Measurements from ENCODE around the gene SESTD1.

SESTD1 gene

DNA sequence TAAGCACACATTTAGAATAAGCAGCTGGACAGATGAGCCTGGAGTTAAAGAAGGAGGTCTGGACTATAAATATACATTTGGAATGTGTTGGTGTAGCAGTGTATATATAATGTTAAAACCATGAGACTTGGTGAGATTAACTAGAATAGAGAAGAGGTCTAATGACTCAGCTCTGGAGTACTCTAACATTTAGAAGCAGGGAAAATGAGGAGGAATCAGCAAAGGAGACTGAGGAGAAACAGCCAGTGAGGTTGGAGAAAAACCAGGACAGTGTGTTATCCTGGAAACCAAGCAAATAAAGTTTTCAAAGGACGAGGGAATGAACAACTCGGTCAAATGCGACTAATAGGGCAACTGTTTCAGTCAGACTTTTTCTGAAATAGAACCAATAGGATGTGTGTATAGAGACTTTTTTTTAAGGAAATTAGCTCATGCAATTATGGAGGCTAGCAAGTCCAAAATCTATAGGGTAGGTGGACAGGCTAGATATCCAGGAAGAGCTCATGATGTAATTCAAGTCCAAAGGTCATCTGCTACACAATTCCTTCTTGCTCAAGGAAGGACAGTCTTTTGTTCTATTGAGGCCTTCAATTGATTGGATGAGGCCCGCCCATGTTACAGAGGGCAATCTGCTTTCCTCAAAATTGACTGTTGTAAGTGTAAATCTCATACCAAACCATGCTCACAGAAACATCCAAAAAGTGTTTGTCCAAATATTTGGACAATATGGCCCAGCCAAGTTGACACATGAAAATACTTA is 10.8 kb upstream of the SESTD1 start:
- H3K4me3 Mint-ChIP-seq = no peak overlapping the region
- H3K27me3 Mint-ChIP-seq (ENCODE audit: low read depth) = peaks cover 17% of the 10 kb centered on the region
- H3K36me3 Mint-ChIP-seq (ENCODE audit: low read depth) = no peaks in the 10 kb centered on the region
- H3K4me1 Mint-ChIP-seq (ENCODE audit: low read depth) = peaks cover 7% of the 10 kb centered on the region
- no peaks in the 10 kb centered on the region for H3K9me3 Mint-ChIP-seq
- no peak overlapping the region for H3K27ac Mint-ChIP-seq

DNA sequence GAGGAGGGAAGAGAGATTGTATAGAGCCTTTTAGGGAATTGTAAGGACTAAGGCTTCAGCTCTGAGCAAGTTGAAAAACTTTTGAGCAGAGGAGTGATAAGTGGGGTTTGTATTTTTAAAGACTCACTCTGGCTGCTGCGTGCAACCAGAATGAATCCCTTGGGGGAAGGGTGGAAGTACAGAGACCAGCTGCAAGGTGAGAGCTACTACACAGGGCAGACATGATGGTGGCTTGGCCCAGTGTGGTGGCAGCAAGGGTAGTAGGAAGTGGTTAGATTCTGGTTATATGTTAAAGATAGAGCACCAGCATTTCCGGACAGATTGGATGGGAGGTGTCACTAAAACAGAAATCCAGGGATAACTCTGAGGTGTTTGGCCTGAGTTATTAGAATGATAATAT is 10.1 kb upstream of the SESTD1 start:
- no peak overlapping the region for H3K27ac Mint-ChIP-seq
- H3K4me1 Mint-ChIP-seq (ENCODE audit: low read depth) = peaks cover 7% of the 10 kb centered on the region
- H3K4me3 Mint-ChIP-seq = no peak overlapping the region
- peaks cover 13% of the 10 kb centered on the region for H3K27me3 Mint-ChIP-seq (ENCODE audit: low read depth)
- no peaks in the 10 kb centered on the region for H3K9me3 Mint-ChIP-seq
- H3K36me3 Mint-ChIP-seq (ENCODE audit: low read depth) = no peaks in the 10 kb centered on the region

DNA sequence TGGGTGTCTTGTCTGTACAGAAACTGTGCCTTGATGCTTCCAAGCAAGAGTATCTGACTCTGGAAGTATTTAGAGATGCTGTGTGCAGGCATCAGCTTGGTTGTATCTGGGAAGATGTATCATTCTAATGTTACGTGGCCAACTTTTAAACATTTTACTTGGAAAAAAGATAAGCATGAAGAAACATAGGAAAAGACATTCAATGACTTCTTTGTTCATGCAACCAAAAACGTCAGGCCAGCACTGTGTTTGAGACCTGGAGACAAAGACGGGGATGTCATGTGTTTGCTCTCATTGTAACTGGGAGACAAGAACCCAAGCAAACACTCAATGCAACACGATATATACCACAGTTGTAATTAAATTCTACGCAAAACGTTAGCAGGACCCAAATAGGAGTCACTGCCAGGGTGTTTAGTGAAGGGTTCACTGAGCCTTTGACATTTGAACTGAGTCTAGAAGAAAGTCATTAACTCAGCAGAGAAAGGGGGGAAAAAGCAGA is 8.9 kb upstream of the SESTD1 start:
- Mint-ChIP-seq H3K9me3 (no peaks in the 10 kb centered on the region), H3K36me3 (ENCODE audit: low read depth) (no peaks in the 10 kb centered on the region), H3K4me3 (no peak overlapping the region), H3K27me3 (ENCODE audit: low read depth) (peaks cover 10% of the 10 kb centered on the region), H3K4me1 (ENCODE audit: low read depth) (peaks cover 7% of the 10 kb centered on the region), H3K27ac (no peak overlapping the region)

DNA sequence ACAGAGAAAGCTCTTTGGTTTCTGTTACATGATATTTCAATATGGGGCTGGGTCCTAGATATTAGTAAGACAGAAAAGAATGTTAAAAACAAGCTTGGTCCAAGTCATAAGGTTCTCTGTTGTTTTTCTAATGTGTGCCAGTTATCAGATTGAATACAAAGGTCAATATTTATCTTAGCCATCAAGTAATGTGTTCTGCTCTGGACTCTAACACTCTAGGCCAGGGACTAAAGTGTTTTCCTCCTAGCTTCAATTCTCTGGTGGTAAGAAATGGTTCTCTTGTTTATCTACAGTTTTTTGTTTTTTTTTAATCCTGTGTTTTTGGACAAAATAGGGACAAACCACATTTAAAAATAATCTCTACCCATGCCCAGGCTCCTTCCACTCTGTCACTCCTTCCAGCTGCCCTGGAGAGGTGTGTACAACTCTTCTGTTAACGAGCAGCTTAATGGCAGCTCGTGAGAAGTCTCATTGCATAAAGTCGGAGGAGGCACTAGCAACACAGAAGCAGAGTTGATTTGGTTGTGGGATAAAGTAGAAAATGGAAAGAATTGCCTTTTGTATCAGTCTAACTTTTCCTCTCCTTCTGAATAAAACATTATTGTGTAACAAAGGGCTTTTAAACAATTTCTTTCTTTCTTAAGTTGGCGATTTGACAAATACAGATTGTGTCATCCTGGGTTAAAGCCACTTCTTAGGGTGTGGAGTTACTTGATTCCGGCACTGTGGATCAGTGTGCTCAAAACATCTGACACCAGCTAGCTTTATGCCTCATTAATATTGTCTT is 8.0 kb upstream of the SESTD1 start:
- no peak overlapping the region for H3K27ac Mint-ChIP-seq
- no peaks in the 10 kb centered on the region for H3K9me3 Mint-ChIP-seq
- peaks cover 7% of the 10 kb centered on the region for H3K4me1 Mint-ChIP-seq (ENCODE audit: low read depth)
- H3K4me3 Mint-ChIP-seq = no peak overlapping the region
- no peaks in the 10 kb centered on the region for H3K36me3 Mint-ChIP-seq (ENCODE audit: low read depth)
- H3K27me3 Mint-ChIP-seq (ENCODE audit: low read depth) = peaks cover 10% of the 10 kb centered on the region

DNA sequence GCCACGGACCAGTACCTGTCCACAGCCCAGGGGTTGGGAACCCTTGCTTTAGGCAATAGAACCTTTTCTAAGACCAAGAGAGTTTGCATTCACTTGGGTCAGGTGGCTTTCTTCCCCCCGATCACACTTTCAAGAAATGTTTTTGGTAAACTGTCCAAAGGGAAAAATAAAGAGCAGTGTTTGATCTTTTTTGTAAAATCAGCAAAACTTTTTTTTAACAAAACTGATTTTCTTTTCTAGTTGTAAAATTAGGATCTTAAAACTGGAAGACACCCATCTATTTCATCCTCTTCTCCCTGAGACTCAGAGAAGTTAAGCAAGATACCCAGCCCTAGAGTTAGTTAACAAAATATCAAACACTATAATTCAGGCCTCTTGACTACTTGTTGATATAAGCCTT is 6.1 kb upstream of the SESTD1 start:
- no peaks in the 10 kb centered on the region for H3K9me3 Mint-ChIP-seq
- no peaks in the 10 kb centered on the region for H3K36me3 Mint-ChIP-seq (ENCODE audit: low read depth)
- peaks cover 10% of the 10 kb centered on the region for H3K4me1 Mint-ChIP-seq (ENCODE audit: low read depth)
- H3K4me3 Mint-ChIP-seq = no peak overlapping the region
- H3K27ac Mint-ChIP-seq = no peak overlapping the region
- peaks cover 23% of the 10 kb centered on the region for H3K27me3 Mint-ChIP-seq (ENCODE audit: low read depth)

DNA sequence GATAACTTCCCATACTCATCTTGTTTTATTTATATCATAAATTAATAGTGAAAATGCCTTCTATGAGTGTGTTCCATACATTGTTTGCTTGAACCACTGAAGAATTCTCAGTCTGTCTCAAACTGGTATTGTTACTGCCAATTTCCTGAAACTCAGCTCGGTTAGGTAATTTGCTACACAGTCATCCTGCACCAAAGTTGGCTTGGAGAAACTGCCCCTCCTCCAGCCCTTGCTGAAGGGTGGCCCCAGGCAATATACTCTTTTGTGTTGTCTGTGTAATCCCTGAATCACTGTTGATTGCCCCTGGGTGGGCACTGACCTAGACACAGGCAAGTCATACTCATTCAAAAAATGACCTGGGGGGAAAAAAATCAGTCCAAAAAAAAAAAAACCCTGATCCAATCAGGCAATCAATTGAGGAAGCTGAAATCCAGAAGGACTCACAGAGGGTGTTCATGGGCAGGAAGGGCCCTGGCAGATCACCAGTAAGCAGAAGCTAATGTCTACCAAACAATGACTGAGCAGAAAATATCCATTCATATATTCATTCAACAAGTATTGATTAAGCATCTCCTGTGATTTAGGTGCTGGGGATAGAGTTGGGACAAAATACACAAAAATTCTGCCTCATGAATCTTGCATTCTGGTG is 3.8 kb upstream of the SESTD1 start:
- H3K4me1 Mint-ChIP-seq (ENCODE audit: low read depth) = peaks cover 9% of the 10 kb centered on the region
- H3K4me3 Mint-ChIP-seq = no peak overlapping the region
- H3K27me3 Mint-ChIP-seq (ENCODE audit: low read depth) = peaks cover 26% of the 10 kb centered on the region
- no peak overlapping the region for H3K27ac Mint-ChIP-seq
- H3K36me3 Mint-ChIP-seq (ENCODE audit: low read depth) = no peaks in the 10 kb centered on the region
- no peaks in the 10 kb centered on the region for H3K9me3 Mint-ChIP-seq

DNA sequence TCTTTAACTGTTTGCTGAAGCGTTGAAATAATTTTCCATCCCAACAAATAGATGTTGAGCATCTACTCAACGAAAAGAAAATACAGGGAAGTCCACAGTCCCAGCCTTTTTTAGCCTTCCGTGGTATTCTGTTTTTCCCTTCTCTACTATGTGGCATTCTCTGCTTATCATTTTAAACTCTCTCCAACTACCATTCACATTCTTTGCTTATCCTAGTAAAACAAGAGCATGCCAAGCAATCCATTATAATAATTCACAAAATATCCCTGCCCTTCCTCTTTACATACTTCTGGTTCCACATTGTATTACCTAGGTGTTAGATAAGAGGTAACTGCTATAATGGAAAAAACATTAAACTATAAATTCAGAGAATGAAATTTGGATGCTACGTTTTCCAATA is 1.6 kb upstream of the SESTD1 start:
- H3K4me3 Mint-ChIP-seq = peak overlapping the region; percentile 60
- no peak overlapping the region for H3K27ac Mint-ChIP-seq
- H3K9me3 Mint-ChIP-seq = peaks cover 6% of the 10 kb centered on the region
- peaks cover 16% of the 10 kb centered on the region for H3K4me1 Mint-ChIP-seq (ENCODE audit: low read depth)
- no peaks in the 10 kb centered on the region for H3K36me3 Mint-ChIP-seq (ENCODE audit: low read depth)
- H3K27me3 Mint-ChIP-seq (ENCODE audit: low read depth) = peaks cover 40% of the 10 kb centered on the region

DNA sequence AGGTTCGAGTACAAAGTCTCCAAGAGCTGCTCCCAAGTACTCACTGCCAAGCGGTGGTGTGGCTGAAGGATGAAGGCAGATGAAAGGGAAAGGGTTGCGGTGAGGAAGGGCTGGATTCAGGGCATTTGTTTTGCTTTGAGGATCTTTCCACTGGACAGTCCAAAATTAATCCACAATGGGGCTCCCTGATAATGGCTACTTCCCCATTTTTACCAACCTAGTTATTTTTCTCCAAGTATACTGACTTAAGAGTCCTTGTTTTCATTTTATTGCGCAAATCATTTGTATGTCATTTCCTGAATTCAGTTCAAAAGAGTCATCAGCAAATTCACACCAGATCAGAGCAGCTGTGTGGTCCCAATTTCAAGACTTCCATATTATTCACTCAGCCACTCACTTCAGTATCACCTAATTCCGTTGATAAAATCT is 464 bp upstream of the SESTD1 start:
- H3K4me3 Mint-ChIP-seq = peak overlapping the region; percentile 60
- H3K36me3 Mint-ChIP-seq (ENCODE audit: low read depth) = no peaks in the 10 kb centered on the region
- H3K27ac Mint-ChIP-seq = no peak overlapping the region
- H3K27me3 Mint-ChIP-seq (ENCODE audit: low read depth) = peaks cover 48% of the 10 kb centered on the region
- H3K4me1 Mint-ChIP-seq (ENCODE audit: low read depth) = peaks cover 18% of the 10 kb centered on the region
- peaks cover 7% of the 10 kb centered on the region for H3K9me3 Mint-ChIP-seq

DNA sequence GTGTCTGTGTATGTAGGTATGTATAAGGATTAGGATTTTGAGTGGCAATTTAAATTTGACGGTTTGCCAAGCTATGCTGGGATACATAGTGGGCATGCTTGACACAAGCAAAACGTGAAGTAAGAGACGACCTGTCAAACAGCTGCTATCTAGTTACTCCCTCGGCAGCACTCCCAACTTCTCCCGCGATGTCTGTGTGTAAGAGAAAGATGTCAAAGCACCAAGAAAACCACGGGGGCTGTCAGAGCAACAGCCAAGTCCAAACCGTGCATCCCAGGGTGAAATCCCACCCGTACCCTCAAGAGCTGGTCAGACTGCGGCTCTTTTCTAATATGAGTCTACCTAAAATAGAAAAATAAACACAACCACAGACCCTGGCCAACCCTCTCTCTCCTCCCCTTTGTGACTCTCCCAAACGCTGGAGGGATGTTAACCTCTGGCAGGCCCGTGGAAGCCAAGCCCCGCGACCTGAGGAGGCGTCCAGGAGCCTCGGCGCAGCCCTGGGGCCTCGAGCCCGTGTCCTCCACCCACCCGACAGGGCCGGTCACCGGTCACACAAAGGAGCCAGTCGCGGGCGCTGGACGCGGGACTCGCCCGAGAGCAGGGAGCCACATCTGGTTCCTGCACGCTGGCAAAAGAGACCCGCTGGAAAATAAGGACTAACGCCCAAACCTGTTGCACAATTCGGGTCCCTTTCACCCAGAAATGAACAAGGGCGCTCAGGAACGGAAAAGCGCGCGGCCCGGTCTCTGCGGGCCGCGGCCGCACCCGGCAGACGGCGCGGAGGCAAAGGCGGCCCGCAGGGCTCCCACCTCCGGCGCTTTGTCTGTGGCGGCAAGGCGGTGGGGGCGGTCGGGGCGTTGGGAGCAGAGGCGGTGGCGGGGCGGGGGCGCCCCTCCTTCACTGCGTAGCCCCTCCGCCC is 925 bp downstream of the SESTD1 start:
- Mint-ChIP-seq H3K4me1 (ENCODE audit: low read depth) (peaks cover 18% of the 10 kb centered on the region), H3K27ac (peak overlapping the region; percentile 61), H3K4me3 (peak overlapping the region; percentile 84), H3K27me3 (ENCODE audit: low read depth) (peaks cover 53% of the 10 kb centered on the region), H3K36me3 (ENCODE audit: low read depth) (no peaks in the 10 kb centered on the region), H3K9me3 (peaks cover 7% of the 10 kb centered on the region)

DNA sequence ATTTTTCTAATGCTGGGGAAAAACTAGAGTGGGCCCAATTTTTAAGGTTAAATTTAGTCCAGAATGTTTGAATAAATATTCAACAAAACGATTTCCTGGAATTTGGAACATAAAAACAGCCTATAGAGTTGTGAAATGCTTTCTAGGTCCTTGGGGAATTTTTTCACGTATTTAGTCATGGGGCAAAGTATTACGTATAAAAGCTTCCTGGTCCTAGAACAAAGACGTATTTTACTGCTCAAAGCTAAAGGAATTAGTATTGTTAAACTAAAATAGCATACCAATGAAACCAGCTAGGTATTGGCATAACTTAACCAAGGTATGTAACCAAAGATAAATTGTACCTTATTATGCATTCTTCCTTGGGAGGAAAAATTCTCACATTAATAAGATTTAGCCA is 1.6 kb downstream of the SESTD1 start:
- Mint-ChIP-seq H3K4me1 (ENCODE audit: low read depth) (peaks cover 18% of the 10 kb centered on the region), H3K9me3 (peaks cover 7% of the 10 kb centered on the region), H3K27ac (no peak overlapping the region), H3K4me3 (peak overlapping the region; percentile 84), H3K27me3 (ENCODE audit: low read depth) (peaks cover 53% of the 10 kb centered on the region), H3K36me3 (ENCODE audit: low read depth) (no peaks in the 10 kb centered on the region)

DNA sequence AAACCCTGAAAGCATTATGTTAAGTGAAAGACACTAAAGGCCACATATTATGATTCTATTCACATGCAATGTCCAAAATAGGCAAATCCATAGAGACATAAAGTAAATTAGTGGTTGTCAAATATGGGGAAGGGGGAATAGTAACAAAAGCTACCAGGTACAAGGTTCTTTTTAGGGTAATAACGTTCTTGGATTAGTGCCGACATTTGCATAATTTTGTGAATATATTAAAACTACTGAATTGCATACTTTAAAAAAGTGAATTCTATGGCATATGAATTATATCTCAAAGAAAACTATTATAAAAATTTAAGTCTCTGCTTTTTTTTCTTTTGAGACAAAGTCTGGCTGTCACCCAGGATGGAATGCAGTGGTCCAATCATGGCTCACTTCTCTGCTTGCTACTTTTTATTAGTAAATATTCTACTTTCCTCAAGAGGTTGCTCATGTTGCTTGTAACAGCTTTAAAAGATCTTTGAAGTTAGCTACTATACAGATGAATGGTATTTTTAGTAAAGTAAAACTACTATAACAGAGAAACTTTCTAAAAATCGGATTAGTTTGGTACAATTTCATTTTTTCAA is 2.5 kb downstream of the SESTD1 start:
- Mint-ChIP-seq H3K27me3 (ENCODE audit: low read depth) (peaks cover 50% of the 10 kb centered on the region), H3K4me3 (no peak overlapping the region), H3K36me3 (ENCODE audit: low read depth) (no peaks in the 10 kb centered on the region), H3K27ac (no peak overlapping the region), H3K4me1 (ENCODE audit: low read depth) (peaks cover 18% of the 10 kb centered on the region), H3K9me3 (peaks cover 7% of the 10 kb centered on the region)

DNA sequence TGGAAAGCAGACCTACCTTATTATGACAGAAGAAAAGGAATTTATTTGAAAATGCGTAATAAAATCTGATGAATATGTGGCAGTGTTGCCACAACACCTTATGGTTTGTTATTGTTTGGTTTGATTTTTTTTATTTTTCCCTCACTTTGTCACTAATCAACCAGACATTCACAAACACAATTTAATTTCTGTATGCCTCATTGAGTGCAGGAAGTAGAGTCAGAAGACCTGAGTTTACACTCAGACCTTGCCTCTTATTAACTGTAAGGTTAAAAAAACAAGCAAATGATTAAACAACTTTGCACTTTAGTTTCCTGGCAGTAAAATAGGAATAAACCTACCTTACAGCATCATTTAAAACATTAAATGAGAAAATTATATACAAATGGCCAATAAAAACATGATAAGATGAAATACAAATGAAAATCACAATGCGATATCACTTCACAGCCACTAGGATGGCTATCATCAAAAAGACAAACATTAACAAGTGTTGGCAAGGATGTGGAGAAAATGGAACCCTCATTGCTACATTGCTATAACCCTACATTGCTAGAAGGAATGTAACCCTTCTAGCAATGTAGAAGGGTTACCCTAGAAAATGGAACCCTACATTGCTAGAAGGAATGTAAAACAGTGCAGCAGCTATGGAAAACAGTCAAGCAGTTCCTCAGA is 3.3 kb downstream of the SESTD1 start:
- H3K4me1 Mint-ChIP-seq (ENCODE audit: low read depth) = peaks cover 18% of the 10 kb centered on the region
- H3K27me3 Mint-ChIP-seq (ENCODE audit: low read depth) = peaks cover 46% of the 10 kb centered on the region

DNA sequence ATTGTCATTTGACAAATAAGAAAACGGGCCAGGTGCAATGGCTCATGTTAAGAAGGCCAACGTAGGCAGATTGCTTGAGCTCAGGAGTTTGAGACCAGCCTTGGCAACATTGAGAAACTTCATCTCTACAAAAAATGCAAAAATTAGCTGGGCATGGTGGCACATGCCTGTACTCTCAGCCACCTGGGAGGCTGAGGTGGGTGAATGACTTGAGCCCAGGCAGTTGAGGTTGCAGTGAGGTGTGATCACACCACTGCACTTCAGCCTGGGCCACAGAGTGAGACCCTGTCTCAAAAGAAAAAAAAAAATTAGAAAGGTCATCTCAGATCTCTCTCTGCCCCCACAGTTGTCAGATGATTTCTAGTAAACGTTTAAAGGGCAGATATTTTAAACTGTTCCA is 4.4 kb downstream of the SESTD1 start:
- peaks cover 35% of the 10 kb centered on the region for H3K27me3 Mint-ChIP-seq (ENCODE audit: low read depth)
- H3K9me3 Mint-ChIP-seq = peaks cover 7% of the 10 kb centered on the region
- H3K4me1 Mint-ChIP-seq (ENCODE audit: low read depth) = peaks cover 15% of the 10 kb centered on the region
- H3K4me3 Mint-ChIP-seq = no peak overlapping the region
- H3K27ac Mint-ChIP-seq = no peak overlapping the region
- no peaks in the 10 kb centered on the region for H3K36me3 Mint-ChIP-seq (ENCODE audit: low read depth)

More for the DNA sequence above, 3.3 kb downstream of the SESTD1 start:
- Mint-ChIP-seq H3K4me3 (no peak overlapping the region), H3K27ac (no peak overlapping the region), H3K36me3 (ENCODE audit: low read depth) (no peaks in the 10 kb centered on the region), H3K9me3 (peaks cover 7% of the 10 kb centered on the region)
